ENCODE measurements around the gene WDR26.

DNA sequence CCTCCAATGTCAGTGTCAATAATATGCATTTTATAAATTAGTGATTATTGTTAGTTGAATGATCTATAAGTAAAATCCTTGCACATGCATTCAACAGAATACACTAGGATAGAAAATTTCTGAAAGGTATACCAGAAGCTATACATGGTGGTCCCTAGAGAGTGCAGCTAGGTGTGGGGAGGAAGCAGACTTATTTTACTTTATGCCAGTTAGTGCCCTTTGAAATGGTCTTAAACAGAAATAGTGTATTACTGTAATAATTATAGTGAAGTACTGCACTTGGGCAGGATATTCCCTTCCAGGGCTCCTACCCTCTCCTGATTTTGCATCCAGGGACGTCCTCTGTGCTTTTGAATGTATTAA, 23.2 kb upstream of the WDR26 start:
- TF ChIP-seq POLR2A (IDR thresholded peaks at IDR 0.05): no peak
- no peak for TF ChIP-seq EP300 (IDR thresholded peaks at IDR 0.05)

Data from tibial nerve (tissue), 3 donors.